ENCODE measurements around the gene CCL18.
"Not testable (repeated sequence)": the region's sequence is repeated elsewhere in the genome, so short reads cannot be mapped to it uniquely, and the experiment has no call there.

GRCh38 chr17:36087471-36087870, 23.4 kb downstream of the CCL18 start:
- TF ChIP-seq CTCF, EP300, POLR2AphosphoS5, POLR2A (IDR thresholded peaks at IDR 0.05): not testable (repeated sequence)

Data from sigmoid colon (tissue), 4 donors.